ENCODE data around the gene HMGN1.
A peak's percentile ranks its signal among the peaks of the same experiment; 100 is the strongest.

DNA sequence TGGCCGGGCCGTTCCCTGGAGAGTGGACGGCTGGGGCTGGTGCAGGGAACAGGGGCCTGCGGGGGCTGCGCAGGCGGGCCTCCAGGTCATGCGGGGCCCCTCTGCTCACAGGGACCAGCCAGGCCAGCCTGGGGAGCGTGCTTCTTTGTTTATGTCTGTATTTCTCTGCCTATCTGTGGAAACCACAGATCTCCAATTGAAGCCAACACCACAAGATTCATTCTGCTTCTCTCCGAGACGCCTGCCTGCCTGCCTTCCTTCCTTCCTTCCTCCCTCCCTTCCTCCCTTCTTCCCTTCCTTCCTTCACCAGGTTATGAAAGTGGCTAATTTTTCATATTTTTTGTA is 39.9 kb upstream of the HMGN1 start:
- TF ChIP-seq, protein P1, sequence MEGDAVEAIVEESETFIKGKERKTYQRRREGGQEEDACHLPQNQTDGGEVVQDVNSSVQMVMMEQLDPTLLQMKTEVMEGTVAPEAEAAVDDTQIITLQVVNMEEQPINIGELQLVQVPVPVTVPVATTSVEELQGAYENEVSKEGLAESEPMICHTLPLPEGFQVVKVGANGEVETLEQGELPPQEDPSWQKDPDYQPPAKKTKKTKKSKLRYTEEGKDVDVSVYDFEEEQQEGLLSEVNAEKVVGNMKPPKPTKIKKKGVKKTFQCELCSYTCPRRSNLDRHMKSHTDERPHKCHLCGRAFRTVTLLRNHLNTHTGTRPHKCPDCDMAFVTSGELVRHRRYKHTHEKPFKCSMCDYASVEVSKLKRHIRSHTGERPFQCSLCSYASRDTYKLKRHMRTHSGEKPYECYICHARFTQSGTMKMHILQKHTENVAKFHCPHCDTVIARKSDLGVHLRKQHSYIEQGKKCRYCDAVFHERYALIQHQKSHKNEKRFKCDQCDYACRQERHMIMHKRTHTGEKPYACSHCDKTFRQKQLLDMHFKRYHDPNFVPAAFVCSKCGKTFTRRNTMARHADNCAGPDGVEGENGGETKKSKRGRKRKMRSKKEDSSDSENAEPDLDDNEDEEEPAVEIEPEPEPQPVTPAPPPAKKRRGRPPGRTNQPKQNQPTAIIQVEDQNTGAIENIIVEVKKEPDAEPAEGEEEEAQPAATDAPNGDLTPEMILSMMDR (IDR thresholded peaks at IDR 0.05): peak in 1 of 6 experiments; percentile 0
- TF ChIP-seq POLR2A (IDR thresholded peaks at IDR 0.05): no peak
